ENCODE measurements around the gene TEX52. TPM values are rescaled to one million over a fixed set of nuclear protein-coding genes. Genes with fewer than 3 reads are reported as not detected.

TEX52 gene
- total and polyA plus RNA-seq, 2 experiments from 2014 or later: not detected

DNA sequence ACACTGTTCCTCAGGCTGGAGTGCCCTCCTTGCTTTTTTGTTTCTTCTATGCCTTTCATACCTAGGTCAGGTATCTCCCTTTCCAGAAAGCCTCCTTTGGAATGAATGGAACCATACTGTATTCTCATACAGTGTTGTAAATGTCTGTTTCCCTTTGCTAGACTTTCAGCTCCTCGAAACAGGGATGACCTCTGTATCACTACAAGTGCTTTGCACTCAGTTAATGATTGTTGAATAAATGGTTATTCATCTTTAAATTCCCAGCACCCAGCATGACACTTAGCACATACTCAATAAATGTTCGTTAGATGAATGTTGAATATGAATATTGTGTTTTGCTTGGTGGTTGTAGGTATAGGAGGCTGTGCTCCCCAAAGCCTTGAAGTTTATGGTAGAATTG is 28.0 kb upstream of the TEX52 start (continued):
- TF ChIP-seq, protein P1, sequence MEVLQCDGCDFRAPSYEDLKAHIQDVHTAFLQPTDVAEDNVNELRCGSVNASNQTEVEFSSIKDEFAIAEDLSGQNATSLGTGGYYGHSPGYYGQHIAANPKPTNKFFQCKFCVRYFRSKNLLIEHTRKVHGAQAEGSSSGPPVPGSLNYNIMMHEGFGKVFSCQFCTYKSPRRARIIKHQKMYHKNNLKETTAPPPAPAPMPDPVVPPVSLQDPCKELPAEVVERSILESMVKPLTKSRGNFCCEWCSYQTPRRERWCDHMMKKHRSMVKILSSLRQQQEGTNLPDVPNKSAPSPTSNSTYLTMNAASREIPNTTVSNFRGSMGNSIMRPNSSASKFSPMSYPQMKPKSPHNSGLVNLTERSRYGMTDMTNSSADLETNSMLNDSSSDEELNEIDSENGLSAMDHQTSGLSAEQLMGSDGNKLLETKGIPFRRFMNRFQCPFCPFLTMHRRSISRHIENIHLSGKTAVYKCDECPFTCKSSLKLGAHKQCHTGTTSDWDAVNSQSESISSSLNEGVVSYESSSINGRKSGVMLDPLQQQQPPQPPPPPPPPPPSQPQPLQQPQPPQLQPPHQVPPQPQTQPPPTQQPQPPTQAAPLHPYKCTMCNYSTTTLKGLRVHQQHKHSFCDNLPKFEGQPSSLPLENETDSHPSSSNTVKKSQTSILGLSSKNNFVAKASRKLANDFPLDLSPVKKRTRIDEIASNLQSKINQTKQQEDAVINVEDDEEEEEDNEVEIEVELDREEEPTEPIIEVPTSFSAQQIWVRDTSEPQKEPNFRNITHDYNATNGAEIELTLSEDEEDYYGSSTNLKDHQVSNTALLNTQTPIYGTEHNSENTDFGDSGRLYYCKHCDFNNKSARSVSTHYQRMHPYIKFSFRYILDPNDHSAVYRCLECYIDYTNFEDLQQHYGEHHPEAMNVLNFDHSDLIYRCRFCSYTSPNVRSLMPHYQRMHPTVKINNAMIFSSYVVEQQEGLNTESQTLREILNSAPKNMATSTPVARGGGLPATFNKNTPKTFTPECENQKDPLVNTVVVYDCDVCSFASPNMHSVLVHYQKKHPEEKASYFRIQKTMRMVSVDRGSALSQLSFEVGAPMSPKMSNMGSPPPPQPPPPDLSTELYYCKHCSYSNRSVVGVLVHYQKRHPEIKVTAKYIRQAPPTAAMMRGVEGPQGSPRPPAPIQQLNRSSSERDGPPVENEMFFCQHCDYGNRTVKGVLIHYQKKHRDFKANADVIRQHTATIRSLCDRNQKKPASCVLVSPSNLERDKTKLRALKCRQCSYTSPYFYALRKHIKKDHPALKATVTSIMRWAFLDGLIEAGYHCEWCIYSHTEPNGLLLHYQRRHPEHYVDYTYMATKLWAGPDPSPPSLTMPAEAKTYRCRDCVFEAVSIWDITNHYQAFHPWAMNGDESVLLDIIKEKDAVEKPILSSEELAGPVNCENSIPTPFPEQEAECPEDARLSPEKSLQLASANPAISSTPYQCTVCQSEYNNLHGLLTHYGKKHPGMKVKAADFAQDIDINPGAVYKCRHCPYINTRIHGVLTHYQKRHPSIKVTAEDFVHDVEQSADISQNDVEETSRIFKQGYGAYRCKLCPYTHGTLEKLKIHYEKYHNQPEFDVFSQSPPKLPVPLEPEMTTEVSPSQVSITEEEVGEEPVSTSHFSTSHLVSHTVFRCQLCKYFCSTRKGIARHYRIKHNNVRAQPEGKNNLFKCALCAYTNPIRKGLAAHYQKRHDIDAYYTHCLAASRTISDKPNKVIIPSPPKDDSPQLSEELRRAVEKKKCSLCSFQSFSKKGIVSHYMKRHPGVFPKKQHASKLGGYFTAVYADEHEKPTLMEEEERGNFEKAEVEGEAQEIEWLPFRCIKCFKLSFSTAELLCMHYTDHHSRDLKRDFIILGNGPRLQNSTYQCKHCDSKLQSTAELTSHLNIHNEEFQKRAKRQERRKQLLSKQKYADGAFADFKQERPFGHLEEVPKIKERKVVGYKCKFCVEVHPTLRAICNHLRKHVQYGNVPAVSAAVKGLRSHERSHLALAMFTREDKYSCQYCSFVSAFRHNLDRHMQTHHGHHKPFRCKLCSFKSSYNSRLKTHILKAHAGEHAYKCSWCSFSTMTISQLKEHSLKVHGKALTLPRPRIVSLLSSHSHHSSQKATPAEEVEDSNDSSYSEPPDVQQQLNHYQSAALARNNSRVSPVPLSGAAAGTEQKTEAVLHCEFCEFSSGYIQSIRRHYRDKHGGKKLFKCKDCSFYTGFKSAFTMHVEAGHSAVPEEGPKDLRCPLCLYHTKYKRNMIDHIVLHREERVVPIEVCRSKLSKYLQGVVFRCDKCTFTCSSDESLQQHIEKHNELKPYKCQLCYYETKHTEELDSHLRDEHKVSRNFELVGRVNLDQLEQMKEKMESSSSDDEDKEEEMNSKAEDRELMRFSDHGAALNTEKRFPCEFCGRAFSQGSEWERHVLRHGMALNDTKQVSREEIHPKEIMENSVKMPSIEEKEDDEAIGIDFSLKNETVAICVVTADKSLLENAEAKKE (CRISPR knock-in tag; IDR thresholded peaks at IDR 0.05): no peak
- TF ChIP-seq, protein P2, sequence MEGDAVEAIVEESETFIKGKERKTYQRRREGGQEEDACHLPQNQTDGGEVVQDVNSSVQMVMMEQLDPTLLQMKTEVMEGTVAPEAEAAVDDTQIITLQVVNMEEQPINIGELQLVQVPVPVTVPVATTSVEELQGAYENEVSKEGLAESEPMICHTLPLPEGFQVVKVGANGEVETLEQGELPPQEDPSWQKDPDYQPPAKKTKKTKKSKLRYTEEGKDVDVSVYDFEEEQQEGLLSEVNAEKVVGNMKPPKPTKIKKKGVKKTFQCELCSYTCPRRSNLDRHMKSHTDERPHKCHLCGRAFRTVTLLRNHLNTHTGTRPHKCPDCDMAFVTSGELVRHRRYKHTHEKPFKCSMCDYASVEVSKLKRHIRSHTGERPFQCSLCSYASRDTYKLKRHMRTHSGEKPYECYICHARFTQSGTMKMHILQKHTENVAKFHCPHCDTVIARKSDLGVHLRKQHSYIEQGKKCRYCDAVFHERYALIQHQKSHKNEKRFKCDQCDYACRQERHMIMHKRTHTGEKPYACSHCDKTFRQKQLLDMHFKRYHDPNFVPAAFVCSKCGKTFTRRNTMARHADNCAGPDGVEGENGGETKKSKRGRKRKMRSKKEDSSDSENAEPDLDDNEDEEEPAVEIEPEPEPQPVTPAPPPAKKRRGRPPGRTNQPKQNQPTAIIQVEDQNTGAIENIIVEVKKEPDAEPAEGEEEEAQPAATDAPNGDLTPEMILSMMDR (conservative IDR thresholded peaks at IDR 0.05; ENCODE audit: low read depth in 2 of 2): no peak
- TF ChIP-seq JUNB (IDR thresholded peaks at IDR 0.05; ENCODE audit: unreplicated experiment): no peak

DNA sequence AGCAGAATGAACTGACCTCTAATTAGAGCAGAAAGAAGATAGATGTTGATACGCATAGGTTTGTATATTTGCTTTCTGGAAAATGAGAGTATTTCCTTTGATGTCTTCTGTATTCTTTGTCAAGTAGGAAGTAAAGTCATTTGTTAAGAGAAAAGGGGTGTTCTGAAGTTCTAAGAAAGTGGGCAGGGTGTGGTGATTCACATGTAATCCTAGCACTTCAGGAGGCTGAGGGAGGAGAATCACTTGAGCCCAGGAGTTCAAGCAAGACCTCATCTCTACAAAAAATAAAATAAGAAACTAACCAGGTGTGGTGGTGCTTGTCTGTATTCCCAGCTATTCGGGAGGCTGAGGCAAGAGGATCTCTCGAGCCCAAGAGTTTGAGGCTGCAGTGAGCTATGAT is 23.0 kb upstream of the TEX52 start:
- H3K4me1 Mint-ChIP-seq: peaks cover 30% of the 10 kb centered on the region
- ATAC-seq (no peak), DNase-seq (ENCODE audit: low spot score) (no peak)
- H3K4me3 Mint-ChIP-seq: peak overlapping the region; percentile 93; the same call in 1 of the 3 replicates
- Histone ChIP-seq H3K79me2 (replicated peaks; ENCODE audit: insufficient read depth) (peaks cover 87% of the 10 kb centered on the region), H3K4me2 (peak overlapping the region; percentile 65; the same call in 1 of the 2 replicates), H3K36me3 (ENCODE audit: insufficient read depth) (peaks cover 10% of the 10 kb centered on the region; the same call in 1 of the 2 replicates), H3K9me2 (ENCODE audit: insufficient read depth) (no peaks in the 10 kb centered on the region), H3F3A (replicated peaks; ENCODE audit: low read depth) (peaks cover 43% of the 10 kb centered on the region), H3K4me1 (ENCODE audit: insufficient read depth) (peaks cover 29% of the 10 kb centered on the region), H4K20me1 (replicated peaks; ENCODE audit: insufficient read depth) (peaks cover 31% of the 10 kb centered on the region), H3K27ac (ENCODE audit: low read depth) (0 out of 2 replicates have a peak overlapping the region, but pooled peaks have one; percentile 61), H2AFZ (no peak overlapping the region), H3K27me3 (ENCODE audit: insufficient read depth) (no peaks in the 10 kb centered on the region), H3K4me3 (no peak overlapping the region)
- H3K36me3 Mint-ChIP-seq (ENCODE audit: low read depth): peaks cover 32% of the 10 kb centered on the region
- no peak overlapping the region for H3K27ac Mint-ChIP-seq
- H3K9me3 Mint-ChIP-seq: no peaks in the 10 kb centered on the region
- peaks cover 8% of the 10 kb centered on the region for H3K27me3 Mint-ChIP-seq (ENCODE audit: insufficient read depth, low read depth, poor library complexity)
- TF ChIP-seq POLR2AphosphoS5 (IDR thresholded peaks at IDR 0.05; ENCODE audit: low read depth) (no peak), EZH2phosphoT487 (IDR thresholded peaks at IDR 0.05; ENCODE audit: unreplicated experiment) (no peak), ZNF114 (CRISPR knock-in tag; IDR thresholded peaks at IDR 0.05) (no peak), STAT1 (IDR thresholded peaks at IDR 0.05; ENCODE audit: unreplicated experiment) (no peak), ZNF331 (CRISPR knock-in tag; IDR thresholded peaks at IDR 0.05; ENCODE audit: low read depth) (no peak)
- TF ChIP-seq, protein P2 (conservative IDR thresholded peaks at IDR 0.05; ENCODE audit: low read depth in 2 of 2): no peak
- TF ChIP-seq, protein P3, sequence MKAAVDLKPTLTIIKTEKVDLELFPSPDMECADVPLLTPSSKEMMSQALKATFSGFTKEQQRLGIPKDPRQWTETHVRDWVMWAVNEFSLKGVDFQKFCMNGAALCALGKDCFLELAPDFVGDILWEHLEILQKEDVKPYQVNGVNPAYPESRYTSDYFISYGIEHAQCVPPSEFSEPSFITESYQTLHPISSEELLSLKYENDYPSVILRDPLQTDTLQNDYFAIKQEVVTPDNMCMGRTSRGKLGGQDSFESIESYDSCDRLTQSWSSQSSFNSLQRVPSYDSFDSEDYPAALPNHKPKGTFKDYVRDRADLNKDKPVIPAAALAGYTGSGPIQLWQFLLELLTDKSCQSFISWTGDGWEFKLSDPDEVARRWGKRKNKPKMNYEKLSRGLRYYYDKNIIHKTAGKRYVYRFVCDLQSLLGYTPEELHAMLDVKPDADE (IDR thresholded peaks at IDR 0.05): no peak

Measured in GM23338 (cell line).